ENCODE results near the gene ATP6V1C2. TPM values are rescaled to one million over a fixed set of nuclear protein-coding genes. Genes with fewer than 3 reads are reported as not detected.

ATP6V1C2 gene
- polyA plus RNA-seq, 2 of the 4 experiments (the other 2 are of a cell fraction), result 0.08 to 0.14 TPM

- TF ChIP-seq EP300 (IDR thresholded peaks at IDR 0.05) (no peak), SREBF2 (IDR thresholded peaks at IDR 0.05) (no peak), POLR2AphosphoS2 (conservative IDR thresholded peaks at IDR 0.05; ENCODE audit: low read length) (no peak), PHF8 (IDR thresholded peaks at IDR 0.05; ENCODE audit: borderline replicate concordance, low read depth) (no peak)
- TF ChIP-seq, protein P1, sequence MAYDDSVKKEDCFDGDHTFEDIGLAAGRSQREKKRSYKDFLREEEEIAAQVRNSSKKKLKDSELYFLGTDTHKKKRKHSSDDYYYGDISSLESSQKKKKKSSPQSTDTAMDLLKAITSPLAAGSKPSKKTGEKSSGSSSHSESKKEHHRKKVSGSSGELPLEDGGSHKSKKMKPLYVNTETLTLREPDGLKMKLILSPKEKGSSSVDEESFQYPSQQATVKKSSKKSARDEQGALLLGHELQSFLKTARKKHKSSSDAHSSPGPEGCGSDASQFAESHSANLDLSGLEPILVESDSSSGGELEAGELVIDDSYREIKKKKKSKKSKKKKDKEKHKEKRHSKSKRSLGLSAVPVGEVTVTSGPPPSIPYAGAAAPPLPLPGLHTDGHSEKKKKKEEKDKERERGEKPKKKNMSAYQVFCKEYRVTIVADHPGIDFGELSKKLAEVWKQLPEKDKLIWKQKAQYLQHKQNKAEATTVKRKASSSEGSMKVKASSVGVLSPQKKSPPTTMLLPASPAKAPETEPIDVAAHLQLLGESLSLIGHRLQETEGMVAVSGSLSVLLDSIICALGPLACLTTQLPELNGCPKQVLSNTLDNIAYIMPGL (CRISPR knock-in tag; IDR thresholded peaks at IDR 0.05; ENCODE audit: borderline replicate concordance), result no peak
- TF ChIP-seq, protein P2, sequence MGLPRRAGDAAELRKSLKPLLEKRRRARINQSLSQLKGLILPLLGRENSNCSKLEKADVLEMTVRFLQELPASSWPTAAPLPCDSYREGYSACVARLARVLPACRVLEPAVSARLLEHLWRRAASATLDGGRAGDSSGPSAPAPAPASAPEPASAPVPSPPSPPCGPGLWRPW (IDR thresholded peaks at IDR 0.05), result no peak
Measured at GRCh38 chr2:10833021-10833420, 111.6 kb downstream of the ATP6V1C2 start.

GRCh38 chr2:10834068-10834655 lies 112.7 kb downstream of the ATP6V1C2 start:
- Histone ChIP-seq H3K9me3 (no peaks in the 10 kb centered on the region), H3K27ac (0 out of 6 replicates have a peak overlapping the region, but pooled peaks of 1 of the 2 experiments have one; percentile 2), H3K4me1 (no peaks in the 10 kb centered on the region), H3K4me2 (no peak overlapping the region), H3K4me3 (no peak overlapping the region)
- DNase-seq (ENCODE audit: low read depth in 1 of 2, low spot score in 1 of 2), result no peak
- 83% methylated on average over 8 of the region's 8 CpGs for WGBS (ENCODE audit: missing lambda C conversion rate)
- ATAC-seq, result no peak
- CTCF ChIA-PET, result interaction anchor here (0.7 to 11.6 kb wide), 19 partner anchors 8 to 749 kb away, joined by 3 to 1025 read pairs (median 16); partner anchors contain the start of gene KCNF1
- TF ChIP-seq JUN (IDR thresholded peaks at IDR 0.05), result no peak
- TF ChIP-seq SREBF2 (IDR thresholded peaks at IDR 0.05), result no peak
- TF ChIP-seq FOXS1 (CRISPR knock-in tag; IDR thresholded peaks at IDR 0.05), result no peak
- POLR2A ChIA-PET, result no interaction called here
- no peak for FAIRE-seq

More at GRCh38 chr2:10833021-10833420, 111.6 kb downstream of the ATP6V1C2 start:
- ATAC-seq (no peak), FAIRE-seq (no peak), DNase-seq (ENCODE audit: low read depth in 1 of 2, low spot score in 1 of 2) (no peak)
- H3K27ac ChIP-seq, result no peak overlapping the region
- ChIA-PET POLR2A (interaction anchor here (0.6 to 1.0 kb wide), 3 partner anchors 21 to 322 kb away, joined by 3 to 7 read pairs (median 4); partner anchors contain the start of genes PDIA6 and SLC66A3), CTCF (interaction anchor here (0.5 to 11.6 kb wide), 99 partner anchors 9 to 911 kb away, joined by 3 to 1025 read pairs (median 5); partner anchors contain the start of genes ATP6V1C2, E2F6, KCNF1 and PDIA6)
- no peak overlapping the region for H3K4me2 ChIP-seq
- no peak overlapping the region for H3K4me3 ChIP-seq
- H3K9me3 ChIP-seq, result no peaks in the 10 kb centered on the region
- 87% methylated on average over 10 of the region's 10 CpGs for WGBS (ENCODE audit: missing lambda C conversion rate)
- no peaks in the 10 kb centered on the region for H3K4me1 ChIP-seq

Small RNAs within 50 kb of the gene (small RNA-seq; reads per million reads assigned to genes)
- gene RNU7-138P, result 0 to 0.77 (median 0) reads per million in 6 experiments
- 0 reads per million in 6 experiments for gene RNU7-176P

Other genes starting within 250 kb of the ATP6V1C2 start
- 54.0 and 64.2 TPM in 2 replicates for gene NOL10, start 31.7 kb upstream of the ATP6V1C2 start, polyA plus RNA-seq (2011; rRNA removed)
- 38.9 to 46.0 TPM (median 39.1 TPM) in 3 replicates for gene NOL10, start 31.7 kb upstream of the ATP6V1C2 start, polyA plus RNA-seq (2017; fragmentation: RNase III; extraction: RNeasy Plus Mini Kit Qiagen cat#74134 plus additional on column Dnase treatment)
- 292 and 442 TPM in 2 replicates for gene PDIA6, start 91.2 kb downstream of the ATP6V1C2 start, polyA plus RNA-seq (2011; rRNA removed)
- gene PDIA6, start 91.2 kb downstream of the ATP6V1C2 start, polyA plus RNA-seq (2017; fragmentation: RNase III; extraction: RNeasy Plus Mini Kit Qiagen cat#74134 plus additional on column Dnase treatment), result 309 to 325 TPM (median 322 TPM) in 3 replicates
- 4.4 and 5.6 TPM in 2 replicates for gene KCNF1, start 190.3 kb downstream of the ATP6V1C2 start, polyA plus RNA-seq (2011; rRNA removed)
- 3.7 to 4.2 TPM (median 4.0 TPM) in 3 replicates for gene KCNF1, start 190.3 kb downstream of the ATP6V1C2 start, polyA plus RNA-seq (2017; fragmentation: RNase III; extraction: RNeasy Plus Mini Kit Qiagen cat#74134 plus additional on column Dnase treatment)